Activated CD8-positive, alpha-beta memory T cell treated with anti-CD3 and anti-CD28 coated beads for 48 hours (primary cell): ENCODE results near the gene MMS22L.

Source experiments
- DNase-seq, 3 experiments: peaks; one replicate each; pipeline ENCODE4 v3.0.0-alpha.2; 2020; ENCODE audit warnings: low read depth in 2 of 3, low spot score in 2 of 3

The MMS22L gene

GRCh38 chr6:97141756-97142155 lies 141.3 kb downstream of the MMS22L start:
- no peak for DNase-seq

- DNase-seq = no peak
Measured at GRCh38 chr6:97138581-97138980, 144.4 kb downstream of the MMS22L start.

GRCh38 chr6:97136626-97137358 lies 146.2 kb downstream of the MMS22L start:
- DNase-seq = no peak

- no peak for DNase-seq
Measured at GRCh38 chr6:97133067-97133466, 149.9 kb downstream of the MMS22L start.

- DNase-seq = no peak
Measured at GRCh38 chr6:97129106-97129505, 153.9 kb downstream of the MMS22L start.

- no peak for DNase-seq
Measured at GRCh38 chr6:97128507-97128906, 154.5 kb downstream of the MMS22L start.

- no peak for DNase-seq
Measured at GRCh38 chr6:97123652-97124051, 159.4 kb downstream of the MMS22L start.

GRCh38 chr6:97123112-97123511 lies 159.9 kb downstream of the MMS22L start:
- DNase-seq = no peak

- DNase-seq = no peak
Measured at GRCh38 chr6:97120511-97120910, 162.5 kb downstream of the MMS22L start.

GRCh38 chr6:97114645-97115044 lies 168.4 kb downstream of the MMS22L start:
- no peak for DNase-seq

- DNase-seq = no peak
Measured at GRCh38 chr6:97113170-97113569, 169.8 kb downstream of the MMS22L start.

GRCh38 chr6:97111243-97111642 lies 171.8 kb downstream of the MMS22L start:
- no peak for DNase-seq

- DNase-seq = no peak
Measured at GRCh38 chr6:97110626-97111025, 172.4 kb downstream of the MMS22L start.

- no peak for DNase-seq
Measured at GRCh38 chr6:97110149-97110548, 172.9 kb downstream of the MMS22L start.

GRCh38 chr6:97109444-97109843 lies 173.6 kb downstream of the MMS22L start:
- no peak for DNase-seq

- DNase-seq = no peak
Measured at GRCh38 chr6:97102145-97102790, 180.7 kb downstream of the MMS22L start.

- DNase-seq = no peak
Measured at GRCh38 chr6:97100696-97101095, 182.3 kb downstream of the MMS22L start.

GRCh38 chr6:97097068-97098047 lies 185.7 kb downstream of the MMS22L start:
- no peak for DNase-seq

GRCh38 chr6:97095311-97095850 lies 187.6 kb downstream of the MMS22L start:
- DNase-seq = no peak

- no peak for DNase-seq
Measured at GRCh38 chr6:97094376-97094775, 188.6 kb downstream of the MMS22L start.

- no peak for DNase-seq
Measured at GRCh38 chr6:97092673-97093305, 190.2 kb downstream of the MMS22L start.
